ENCODE data around the gene ANXA3.

The ANXA3 gene

GRCh38 chr4:78613522-78614321, 62.2 kb downstream of the ANXA3 start:
- DNase-seq = no peak

DNA sequence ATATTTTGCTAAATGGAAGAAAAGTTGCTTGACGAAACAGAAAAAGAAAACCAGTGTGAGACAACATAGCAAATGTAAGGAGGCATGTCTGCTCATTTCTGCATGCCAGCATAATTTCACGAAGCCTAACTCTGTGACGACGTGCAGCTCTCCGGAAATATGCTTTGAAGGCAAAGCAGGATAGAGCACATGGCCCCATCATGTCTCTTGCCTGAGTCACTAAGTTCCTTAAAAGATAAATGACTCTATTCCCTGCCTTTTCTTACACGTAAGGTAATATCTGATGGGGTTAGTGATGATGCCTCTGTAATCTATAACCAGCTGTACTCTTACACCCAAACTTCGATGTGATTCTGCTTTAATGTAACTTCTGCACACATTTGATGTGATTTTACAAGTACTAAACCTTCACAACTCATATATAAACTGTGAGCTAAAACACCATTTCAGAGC, 64.5 kb downstream of the ANXA3 start:
- no peak for DNase-seq

- no peak for DNase-seq
These were observed 66.9 kb downstream of the ANXA3 start for GRCh38 chr4:78618436-78618835.

GRCh38 chr4:78621395-78621794, 69.8 kb downstream of the ANXA3 start:
- DNase-seq = no peak

DNA sequence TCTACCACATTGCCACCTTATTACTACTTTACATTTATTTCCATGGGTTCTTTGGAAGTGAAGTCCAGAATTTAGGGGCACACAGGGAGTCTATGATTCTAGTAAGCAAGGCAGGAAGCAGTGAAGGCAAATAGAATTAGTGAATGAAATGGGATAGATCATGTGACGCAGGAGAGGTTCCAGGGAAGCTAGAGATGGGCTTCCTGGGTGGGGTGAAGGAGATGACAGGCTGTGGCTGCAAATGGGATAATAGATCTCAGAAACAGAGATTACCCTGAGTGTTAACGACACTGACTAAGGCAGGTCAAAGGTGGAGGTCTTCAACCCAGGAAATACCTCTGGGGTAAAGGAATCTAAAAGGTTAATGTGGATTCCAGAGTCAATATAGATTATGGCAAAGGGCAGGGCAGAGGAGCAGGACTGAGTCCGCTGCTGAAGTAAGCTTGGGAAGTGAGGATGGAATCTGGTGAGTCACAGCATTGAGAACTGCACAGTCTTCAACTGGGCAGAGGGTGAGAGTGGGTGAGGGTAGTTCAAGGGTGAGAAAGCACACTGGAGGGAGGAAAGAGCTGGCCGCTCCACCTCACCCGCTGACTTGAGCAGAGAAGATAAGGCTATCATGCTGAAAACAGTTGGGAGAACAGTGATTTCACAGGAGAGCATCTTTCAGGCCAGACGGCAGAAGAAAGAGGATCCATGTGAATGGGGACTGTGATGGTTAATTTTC, 70.8 kb downstream of the ANXA3 start:
- no peak for DNase-seq

DNA sequence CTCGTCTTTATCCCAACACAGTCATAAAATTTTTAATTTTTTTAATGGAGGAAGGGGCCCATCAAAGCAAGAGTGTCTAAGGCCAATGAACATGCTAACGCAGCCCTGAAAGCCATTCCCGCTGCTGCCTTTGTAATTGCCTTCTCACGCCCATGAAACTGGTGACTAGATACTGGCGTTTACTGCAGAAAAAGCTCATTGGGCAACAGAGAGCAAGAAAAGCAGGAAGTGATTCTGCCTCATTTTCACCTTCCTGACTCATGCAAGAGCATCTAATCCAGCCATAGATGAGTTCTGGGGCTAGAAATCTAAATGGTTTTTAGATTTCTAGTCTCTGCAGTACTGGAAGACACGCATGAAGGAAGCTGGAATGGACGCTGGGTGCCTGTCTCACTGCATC, 72.5 kb downstream of the ANXA3 start:
- DNase-seq = no peak

DNA sequence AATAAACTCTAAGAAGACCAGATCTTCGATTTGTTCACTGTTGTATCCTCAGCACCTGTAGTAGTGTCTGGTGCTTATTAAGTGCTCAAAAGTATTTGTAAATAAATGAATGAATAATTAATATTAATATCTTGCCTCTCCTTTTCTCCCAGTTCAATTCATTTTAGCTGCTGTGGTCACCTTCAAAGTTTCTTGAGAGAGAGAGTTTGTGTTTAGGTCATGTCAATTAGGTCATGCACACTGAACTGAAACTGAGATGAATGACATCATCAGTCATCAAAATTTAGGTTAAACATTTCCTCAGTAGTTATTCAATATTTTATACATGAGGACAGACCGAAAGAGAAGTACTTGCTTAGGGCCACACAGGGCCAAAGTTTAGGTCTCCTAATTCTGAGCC, 73.5 kb downstream of the ANXA3 start:
- DNase-seq = no peak

DNA sequence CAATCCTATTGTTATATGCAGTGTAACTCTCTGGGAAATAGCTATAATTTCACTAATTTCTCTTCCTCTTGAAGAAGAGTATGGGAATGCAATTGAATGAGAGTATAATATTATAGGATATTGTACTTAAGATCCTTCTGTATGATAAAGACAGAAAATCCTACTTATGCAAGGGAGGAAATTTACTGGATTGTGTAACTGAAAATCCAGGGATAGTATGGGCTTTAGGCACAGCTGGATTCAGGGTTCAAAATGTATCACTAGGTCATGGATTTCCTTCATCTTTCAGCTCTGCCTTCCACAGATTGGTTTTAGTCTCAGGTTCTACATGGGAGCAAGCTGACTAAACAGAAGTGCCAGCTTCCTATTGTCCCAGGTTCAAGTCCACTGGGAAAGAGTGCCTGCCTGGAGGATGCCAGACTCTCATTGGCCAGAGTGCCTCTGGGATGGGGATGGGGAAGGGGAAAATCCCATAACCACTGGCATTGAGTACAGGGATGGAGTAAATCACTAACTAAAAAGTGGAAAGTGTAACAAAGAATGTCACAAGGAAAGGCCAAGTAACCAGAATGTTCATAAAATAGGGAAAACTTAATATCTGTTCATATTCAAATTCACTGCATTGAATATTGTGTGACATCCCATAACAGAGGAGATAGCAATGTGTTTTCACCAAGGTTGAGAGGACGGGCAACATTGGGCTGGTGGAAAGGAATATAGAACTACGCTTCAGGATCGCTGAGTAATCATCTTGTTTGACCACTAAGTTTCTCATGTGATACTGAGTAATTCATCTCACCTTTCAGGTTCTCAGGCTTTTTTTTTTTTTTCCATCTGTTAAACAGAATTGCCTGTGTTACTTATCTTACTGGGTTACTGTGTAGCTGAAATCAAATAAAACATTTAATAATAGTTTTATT, 75.7 kb downstream of the ANXA3 start:
- DNase-seq = no peak

GRCh38 chr4:78627966-78628678, 76.6 kb downstream of the ANXA3 start:
- DNase-seq = no peak

- no peak for DNase-seq
These were observed 78.5 kb downstream of the ANXA3 start for GRCh38 chr4:78629991-78630541.

DNA sequence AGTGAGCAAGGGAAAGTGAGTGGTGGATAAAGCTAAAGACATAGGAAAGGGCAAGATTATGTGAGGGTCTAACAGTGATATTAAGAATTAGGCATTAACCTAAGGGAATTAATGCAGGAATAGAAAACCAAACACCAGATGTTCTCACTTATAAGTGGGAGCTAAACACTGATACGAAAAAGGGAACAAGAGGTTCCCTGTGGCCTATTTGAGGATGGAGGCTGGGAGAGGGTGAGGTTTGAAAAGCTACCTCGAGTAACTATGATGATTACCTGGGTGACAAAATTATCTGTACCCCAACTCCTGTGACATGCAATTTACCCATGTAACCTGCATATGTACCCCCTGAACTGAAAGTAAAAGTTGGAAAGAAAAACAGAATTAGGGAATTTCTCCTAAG, 79.0 kb downstream of the ANXA3 start:
- no peak for DNase-seq

GRCh38 chr4:78634011-78634664, 82.6 kb downstream of the ANXA3 start:
- DNase-seq = no peak

- DNase-seq = no peak
These were observed 87.0 kb downstream of the ANXA3 start for GRCh38 chr4:78638337-78639172.

DNA sequence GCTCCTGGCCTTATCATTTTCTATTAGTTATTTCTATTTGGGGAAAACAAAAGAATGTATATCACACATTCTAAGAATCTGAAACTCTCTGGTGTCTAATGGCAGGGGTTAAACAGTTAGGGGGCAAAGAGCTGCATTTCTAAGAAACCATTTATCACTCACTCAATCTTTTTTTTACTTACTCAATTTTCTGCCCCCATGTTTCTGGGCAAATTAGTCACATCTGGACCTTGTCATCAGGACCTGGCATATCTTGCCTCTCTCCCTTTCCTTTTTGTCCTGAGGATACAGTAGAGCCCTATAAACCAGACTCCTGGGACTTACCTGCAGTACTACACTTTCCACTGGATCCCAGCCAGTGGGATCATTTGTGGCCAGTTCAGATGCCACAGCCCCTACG, 89.1 kb downstream of the ANXA3 start:
- DNase-seq = no peak

GRCh38 chr4:78642934-78643333, 91.4 kb downstream of the ANXA3 start:
- DNase-seq = no peak

GRCh38 chr4:78644063-78644691, 92.6 kb downstream of the ANXA3 start:
- DNase-seq = no peak

- DNase-seq = no peak
These were observed 93.3 kb downstream of the ANXA3 start for GRCh38 chr4:78644744-78645330.

DNA sequence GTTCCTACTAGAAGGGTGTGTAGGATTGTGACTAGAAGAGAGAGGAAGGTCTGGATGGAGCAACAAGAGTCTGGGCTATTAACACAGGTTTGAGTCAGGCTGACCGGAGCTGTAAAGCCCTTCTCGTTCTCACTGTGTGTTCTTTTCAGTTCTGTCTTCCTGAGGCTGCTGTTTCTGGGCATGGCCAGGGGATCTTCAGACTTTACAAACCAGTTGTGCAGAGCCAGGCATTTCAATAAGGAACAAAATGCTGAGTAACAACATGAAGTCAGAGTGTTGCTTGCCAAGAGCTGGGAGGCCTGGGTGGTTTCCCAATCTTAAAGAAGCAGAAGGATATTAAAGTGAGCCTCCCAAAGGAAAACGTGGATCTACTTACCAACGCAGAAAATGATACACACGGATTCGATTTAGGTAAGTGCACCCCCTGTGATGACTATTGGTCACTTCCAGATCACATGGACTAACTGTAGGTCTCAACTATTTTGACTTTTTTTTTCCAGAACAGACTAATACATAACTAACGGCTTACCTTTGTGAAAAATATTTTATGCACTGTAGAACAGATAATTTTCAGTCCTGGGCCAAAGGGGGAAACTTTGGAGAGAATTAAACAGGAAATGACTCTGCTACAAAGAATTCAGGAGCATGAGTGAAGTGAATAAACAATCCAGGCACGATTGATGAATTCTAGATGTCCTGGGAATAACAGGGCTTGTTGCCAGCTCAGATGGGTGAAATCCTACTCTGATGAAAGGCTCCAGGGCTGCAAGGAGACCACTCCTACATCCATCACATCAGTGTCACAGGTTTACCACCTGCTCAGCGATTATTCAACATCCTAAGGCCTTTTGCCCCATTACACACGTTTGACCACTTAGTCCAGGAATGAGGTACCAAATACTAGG, 94.5 kb downstream of the ANXA3 start:
- peak; percentile 31 for DNase-seq

DNA sequence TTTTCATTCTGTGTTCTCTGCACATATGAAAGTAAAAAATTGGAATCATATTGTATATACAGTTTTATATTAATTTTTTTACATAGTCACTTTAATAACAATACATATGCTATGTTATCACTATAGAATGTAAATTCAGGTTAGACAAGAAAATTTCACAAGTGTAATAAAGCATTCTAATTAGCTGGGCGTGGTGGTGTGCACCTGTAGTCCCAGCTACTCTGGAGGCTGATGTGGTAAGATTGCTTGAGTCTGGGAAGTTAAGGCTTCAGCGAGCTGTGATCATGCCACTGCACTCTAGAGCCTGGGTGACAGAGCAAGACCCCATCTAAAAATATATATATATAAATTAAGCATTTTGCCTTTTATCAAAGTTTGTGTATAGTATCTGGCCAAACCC, 95.7 kb downstream of the ANXA3 start:
- no peak for DNase-seq
